Raji (cell line): ENCODE data around the gene PCCA.

Experiments used
- POLR2A ChIP-seq: IDR thresholded peaks from 2 replicates; pipeline ENCODE4 v1.6.1; 2011; ENCODE audit warnings: low read depth, low read length, control low read depth; ENCODE audit not compliant: insufficient read depth

PCCA gene

GRCh38 chr13:100490692-100491091 lies 401.8 kb downstream of the PCCA start:
- TF ChIP-seq POLR2A, result no peak

- TF ChIP-seq POLR2A, result no peak
Measured at GRCh38 chr13:100491164-100491842, 402.4 kb downstream of the PCCA start.

- TF ChIP-seq POLR2A, result no peak
Measured at GRCh38 chr13:100493418-100493817, 404.5 kb downstream of the PCCA start.

- no peak for TF ChIP-seq POLR2A
Measured at GRCh38 chr13:100495455-100495854, 406.6 kb downstream of the PCCA start.

- no peak for TF ChIP-seq POLR2A
Measured at GRCh38 chr13:100497389-100497788, 408.5 kb downstream of the PCCA start.

GRCh38 chr13:100502446-100502845 lies 413.6 kb downstream of the PCCA start:
- no peak for TF ChIP-seq POLR2A

GRCh38 chr13:100503622-100504021 lies 414.7 kb downstream of the PCCA start:
- TF ChIP-seq POLR2A, result no peak

GRCh38 chr13:100506154-100506553 lies 417.3 kb downstream of the PCCA start:
- no peak for TF ChIP-seq POLR2A

- no peak for TF ChIP-seq POLR2A
Measured at GRCh38 chr13:100506600-100507422, 417.9 kb downstream of the PCCA start.

GRCh38 chr13:100508455-100508854 lies 419.6 kb downstream of the PCCA start:
- TF ChIP-seq POLR2A, result no peak

GRCh38 chr13:100508996-100509395 lies 420.1 kb downstream of the PCCA start:
- TF ChIP-seq POLR2A, result no peak

GRCh38 chr13:100510208-100510957 lies 421.5 kb downstream of the PCCA start:
- TF ChIP-seq POLR2A, result no peak

- no peak for TF ChIP-seq POLR2A
Measured at GRCh38 chr13:100511466-100511865, 422.6 kb downstream of the PCCA start.

GRCh38 chr13:100512422-100512821 lies 423.5 kb downstream of the PCCA start:
- no peak for TF ChIP-seq POLR2A

- no peak for TF ChIP-seq POLR2A
Measured at GRCh38 chr13:100513171-100513570, 424.3 kb downstream of the PCCA start.
